Measurements from ENCODE around the gene ADCY3.
"Not testable (repeated sequence)": the region's sequence is repeated elsewhere in the genome, so short reads cannot be mapped to it uniquely, and the experiment has no call there.

Gene ADCY3

GRCh38 chr2:24844023-24844685, 75.9 kb downstream of the ADCY3 start:
- no peak for DNase-seq (ENCODE audit: low read depth)

DNA sequence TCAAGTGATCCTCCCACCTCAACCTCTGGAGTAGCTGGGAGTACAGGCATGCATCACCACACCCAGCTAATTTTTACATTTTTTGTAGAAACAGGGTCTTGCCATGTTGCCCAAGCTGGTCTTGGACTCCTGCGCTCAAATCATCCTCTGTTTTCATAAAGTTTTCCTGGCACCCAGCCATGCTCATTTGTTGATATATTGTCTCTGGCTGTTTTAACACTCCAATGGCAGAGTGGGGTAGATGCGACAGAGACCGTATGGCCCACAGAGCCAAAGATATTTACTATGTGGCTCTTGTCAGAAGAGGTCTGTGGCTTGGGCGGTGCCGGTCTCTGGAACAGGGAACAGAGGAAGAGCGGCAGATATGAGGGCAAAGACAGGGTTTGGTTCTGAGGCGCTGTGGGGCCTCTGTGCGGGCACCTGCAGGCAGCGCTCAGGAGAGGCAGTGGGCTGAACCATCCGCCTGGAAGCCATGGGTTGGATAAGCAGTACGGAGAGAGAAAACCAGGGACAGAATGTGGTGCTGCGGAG, 76.6 kb downstream of the ADCY3 start:
- no peak for DNase-seq (ENCODE audit: low read depth)

DNA sequence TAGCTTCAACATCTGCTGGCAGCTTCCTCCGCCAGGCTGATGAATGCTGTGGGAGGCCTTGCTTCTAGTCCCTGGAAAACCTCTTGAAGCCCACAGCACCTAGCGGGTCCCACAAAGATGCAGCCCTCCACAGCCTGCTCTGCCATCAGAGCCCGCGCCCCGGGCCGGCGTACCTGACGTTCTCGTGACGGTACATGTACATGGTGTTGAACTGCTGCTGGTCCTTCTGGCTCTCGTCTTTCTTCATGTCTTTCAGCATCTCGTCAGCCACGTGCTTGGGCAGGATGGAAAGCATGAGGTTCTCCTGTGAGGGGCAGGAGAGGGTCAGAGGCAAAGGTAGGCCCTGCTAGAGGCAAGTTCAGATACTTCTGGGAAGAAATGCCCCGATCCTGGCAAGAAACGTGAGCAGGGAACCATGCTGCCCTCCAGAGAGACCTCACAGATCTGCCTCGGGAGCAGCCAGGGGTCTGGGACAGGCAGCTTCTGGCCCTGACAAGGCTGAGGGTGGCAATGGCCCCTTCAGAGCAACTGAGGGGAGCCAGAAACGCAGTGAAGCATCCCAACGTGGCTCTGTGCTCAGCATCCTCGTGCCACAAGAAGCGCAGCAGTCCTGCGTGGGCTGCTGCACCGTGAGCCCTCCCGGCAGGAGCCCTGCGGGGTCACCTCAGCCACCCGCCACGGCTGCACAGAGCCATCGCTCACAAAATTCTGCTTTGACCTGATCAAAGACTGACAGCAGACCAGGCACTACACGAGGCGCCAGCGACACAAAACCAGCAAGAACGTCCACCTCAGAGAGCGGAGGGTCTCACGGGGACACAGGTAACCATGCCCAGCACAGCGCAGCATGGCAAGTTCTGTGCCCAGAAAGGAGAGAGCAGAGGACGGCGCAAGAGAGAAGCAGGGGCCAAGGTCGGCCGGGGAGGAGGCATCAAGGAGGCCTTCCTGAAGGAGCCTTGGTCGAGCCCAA, 77.7 kb downstream of the ADCY3 start:
- DNase-seq (ENCODE audit: low read depth): no peak

DNA sequence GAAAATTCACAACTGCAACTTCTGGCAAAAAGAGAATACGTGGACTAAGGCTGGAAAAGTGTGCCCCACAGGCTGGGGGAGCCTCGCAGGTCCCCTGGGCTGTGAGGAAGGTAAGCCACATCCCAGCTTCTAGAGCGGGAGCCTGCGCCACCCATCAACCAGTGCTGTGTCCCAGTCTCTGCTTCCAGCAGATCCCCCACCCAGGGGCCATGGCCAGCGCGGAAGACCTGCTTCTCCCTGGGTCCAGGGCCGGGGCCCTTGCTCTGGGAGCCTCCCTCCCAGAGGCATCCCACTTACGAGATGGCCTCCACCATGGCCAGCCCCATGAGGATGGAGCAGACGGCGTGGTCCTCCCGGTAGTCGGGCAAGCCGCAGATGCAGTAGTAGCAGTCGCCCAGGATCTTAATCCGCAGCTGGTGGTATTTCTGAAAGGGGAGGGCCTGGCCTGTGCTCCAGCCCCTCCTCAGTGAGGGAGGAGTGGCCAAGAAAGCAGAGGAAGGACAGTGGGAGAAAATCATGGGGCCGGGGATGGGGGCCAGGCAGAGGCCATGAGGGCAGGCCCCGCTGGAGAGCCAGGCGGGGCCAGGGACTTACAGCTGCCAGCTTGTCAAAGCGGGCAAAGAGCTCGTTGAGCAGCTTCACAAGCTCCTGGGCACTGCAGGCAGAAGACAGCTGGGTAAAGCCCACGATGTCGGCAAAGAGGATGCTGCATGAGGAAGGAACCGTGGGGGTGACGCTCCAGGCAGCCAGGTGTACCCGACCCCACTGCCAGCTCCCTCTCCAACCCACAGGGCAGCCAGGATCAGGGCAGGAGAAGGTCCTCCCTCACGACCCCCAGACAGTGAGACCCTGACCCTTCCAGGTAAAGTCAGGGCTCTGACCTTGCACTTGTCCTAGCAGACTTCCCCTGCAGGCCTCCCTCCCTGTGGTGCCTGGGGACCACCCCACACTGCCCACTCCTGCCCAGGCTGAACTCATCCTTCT, 78.8 kb downstream of the ADCY3 start:
- DNase-seq (ENCODE audit: low read depth): no peak

GRCh38 chr2:24840164-24840869, 79.7 kb downstream of the ADCY3 start:
- no peak for DNase-seq (ENCODE audit: low read depth)

DNA sequence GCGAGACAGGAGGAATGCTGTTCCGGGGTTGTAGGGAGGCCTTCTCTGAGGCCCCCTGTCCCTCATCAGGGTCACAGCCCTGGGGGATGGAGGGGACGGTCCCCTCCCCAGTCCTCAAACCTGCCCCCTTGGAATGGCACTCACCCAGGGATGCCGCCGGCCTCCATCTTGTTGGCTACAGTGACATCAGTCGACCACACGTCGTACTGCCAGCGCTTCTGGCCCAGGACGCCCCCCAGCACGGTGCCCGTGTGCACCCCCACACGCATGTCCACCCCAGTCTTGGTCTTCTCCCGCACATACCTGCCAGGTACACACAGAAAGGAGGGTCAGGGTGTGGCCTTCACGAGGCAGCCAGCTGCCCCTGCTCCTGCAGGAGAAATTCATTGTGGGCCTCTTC, 80.3 kb downstream of the ADCY3 start:
- DNase-seq (ENCODE audit: low read depth): no peak

GRCh38 chr2:24838541-24838940, 81.5 kb downstream of the ADCY3 start:
- no peak for DNase-seq (ENCODE audit: low read depth)

GRCh38 chr2:24837996-24838513, 82.0 kb downstream of the ADCY3 start:
- no peak for DNase-seq (ENCODE audit: low read depth)

DNA sequence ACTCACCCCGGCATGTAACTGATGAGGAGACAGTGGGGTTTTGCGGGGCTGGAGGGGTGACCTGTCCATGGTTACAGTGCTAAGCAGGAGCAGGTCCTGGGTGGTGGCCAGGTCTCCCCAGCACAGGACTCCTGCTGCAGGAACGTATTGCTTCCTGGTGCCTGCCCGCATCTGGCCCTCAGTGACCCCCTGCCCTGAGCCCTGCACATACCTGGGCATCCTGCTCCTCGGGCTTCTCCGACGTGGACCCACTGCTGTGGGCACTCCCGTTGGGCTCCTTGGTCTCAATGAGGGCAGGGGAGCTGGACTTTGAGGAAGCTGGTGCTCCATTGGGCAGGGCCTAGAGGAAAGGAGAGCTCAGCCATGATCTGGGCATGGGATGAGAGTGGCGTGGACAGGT, 83.3 kb downstream of the ADCY3 start:
- no peak for DNase-seq (ENCODE audit: low read depth)

DNA sequence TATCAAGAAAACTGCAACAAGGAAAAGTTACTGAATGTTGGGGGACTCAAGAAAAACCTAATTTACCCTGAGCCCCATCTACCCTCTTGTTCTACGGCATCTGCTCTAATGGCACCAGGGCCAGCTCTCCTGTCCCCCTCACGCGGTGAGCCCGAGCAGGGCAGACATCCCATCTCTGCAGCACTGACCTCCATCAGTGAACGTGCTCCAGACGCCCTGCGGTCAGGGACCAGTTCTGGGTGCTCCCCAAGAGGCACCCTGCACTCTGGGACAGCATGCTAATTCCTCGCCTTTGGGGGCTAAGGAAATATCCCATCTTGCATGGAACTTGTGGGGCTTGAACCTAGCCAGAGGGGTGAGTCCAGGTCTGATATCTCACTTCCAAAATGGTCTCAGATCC, 83.8 kb downstream of the ADCY3 start:
- no peak for DNase-seq (ENCODE audit: low read depth)

DNA sequence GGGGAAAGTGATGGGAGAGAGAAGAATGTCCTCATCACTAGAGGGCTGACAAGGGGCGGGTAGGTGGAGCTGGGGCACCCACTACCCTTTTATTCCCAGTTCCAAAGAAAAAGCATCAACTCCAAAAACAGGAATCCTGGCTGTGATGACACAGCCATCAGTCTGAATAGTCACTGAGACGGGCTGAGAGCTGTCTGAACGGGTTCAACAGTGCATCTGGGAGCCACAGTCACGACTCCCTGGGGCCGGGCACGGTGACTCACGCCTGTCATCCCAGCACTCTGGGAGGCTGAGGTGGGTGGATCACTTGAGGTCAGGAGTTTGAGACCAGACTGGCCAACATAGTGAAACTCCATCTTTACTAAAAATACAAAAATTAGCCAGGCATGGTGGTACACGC, 84.6 kb downstream of the ADCY3 start:
- DNase-seq (ENCODE audit: low read depth): not testable (repeated sequence)

GRCh38 chr2:24834733-24835395, 85.2 kb downstream of the ADCY3 start:
- no peak for DNase-seq (ENCODE audit: low read depth)

DNA sequence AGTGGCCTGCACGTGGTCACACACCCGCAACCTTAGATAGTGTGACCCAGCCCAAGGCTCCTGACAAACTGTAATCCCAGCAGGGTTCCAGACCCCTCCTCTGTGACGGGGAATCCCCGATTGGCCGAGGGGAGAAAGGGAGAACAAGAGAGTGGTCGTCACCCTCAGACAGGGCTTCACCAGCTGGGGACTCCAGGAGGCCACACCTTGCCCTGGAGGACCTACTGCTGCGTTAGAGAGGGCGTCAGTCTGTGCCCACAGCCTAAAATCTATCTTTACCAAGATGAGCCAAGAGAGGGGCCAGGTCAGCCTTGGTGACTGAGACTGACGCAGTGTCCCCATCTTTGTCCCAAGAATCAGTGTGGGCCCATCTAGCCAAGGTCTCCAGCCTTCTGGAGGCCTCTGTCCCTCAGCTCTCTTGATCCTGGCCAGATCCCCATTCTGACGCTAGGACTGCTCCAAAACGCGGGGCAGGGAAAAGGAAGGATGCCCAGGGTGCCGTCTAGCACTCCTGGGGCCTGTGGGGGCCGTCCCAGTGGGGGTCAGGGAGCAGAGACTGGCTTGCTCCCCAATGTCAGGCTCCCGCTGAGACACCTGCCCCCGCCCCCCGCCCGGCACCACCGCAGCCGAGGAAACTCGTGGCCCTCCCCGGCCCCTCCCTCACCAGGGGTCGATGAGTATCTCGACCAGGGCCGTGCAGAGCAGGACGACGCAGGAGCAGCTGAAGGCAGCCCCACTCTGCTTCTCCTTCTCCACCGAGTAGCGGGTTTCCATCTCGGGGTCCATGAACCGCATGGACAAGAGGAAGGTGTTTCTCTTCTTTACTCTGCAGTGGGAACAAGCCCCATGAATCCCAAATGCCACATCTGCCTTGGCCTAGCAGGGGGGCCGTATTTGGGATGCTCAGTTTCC, 86.0 kb downstream of the ADCY3 start:
- DNase-seq (ENCODE audit: low read depth): no peak

DNA sequence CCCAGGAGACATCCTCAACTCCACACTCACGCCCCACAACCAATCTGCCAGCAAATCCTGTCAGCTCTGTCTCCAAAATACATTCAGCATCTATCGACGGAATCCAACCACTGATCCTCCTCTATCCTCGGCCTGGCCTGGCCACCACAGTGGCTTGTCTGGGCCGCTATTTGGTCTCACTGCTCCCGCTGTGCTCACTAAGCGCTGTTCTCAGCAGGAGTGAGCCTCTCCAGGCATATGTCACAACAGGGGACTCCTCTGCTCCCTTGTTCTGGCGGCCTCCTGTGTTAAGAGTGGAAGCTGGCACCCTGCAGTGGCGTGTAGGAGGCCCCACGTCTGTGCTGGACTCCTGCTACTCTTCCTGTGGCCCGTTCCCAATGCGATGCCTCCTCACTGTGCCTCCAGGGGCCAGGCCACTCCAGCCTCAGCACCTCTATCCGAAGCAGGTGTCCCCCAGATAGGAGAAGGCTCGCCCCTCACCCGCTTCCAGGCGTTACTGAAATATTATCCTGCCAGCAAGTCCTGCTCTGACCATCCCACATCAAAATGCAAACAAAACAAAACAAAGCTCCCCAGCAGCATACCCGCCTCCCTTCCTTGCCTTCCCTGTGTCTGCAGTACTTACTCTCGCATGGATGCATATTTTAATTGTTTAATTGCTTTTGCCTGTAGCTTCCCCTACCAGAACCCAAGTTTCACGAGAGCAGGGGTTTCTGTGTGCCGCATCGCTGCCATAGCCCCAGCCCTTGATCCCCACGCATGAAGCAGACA, 86.9 kb downstream of the ADCY3 start:
- no peak for DNase-seq (ENCODE audit: low read depth)

DNA sequence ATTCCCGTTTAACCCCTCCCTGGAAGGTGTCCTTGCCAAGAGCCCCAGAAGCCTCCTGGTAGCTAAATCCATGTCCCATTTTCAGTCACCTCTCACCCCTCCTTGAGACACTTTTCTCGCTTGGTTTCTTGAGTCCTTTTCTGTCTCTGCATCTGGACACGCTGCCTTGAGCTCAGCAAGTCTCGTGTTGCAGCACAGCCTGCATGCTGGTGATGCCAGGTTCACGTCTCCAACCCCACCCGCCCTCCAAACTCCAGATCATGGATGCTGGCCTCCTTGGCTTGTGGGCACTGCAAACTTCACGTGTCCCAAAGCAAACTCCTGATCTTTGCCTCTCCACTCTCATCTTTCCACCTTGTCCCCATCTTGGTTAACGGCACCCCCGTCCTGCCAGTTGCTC, 87.5 kb downstream of the ADCY3 start:
- no peak for DNase-seq (ENCODE audit: low read depth)

GRCh38 chr2:24832073-24832461, 88.0 kb downstream of the ADCY3 start:
- no peak for DNase-seq (ENCODE audit: low read depth)

DNA sequence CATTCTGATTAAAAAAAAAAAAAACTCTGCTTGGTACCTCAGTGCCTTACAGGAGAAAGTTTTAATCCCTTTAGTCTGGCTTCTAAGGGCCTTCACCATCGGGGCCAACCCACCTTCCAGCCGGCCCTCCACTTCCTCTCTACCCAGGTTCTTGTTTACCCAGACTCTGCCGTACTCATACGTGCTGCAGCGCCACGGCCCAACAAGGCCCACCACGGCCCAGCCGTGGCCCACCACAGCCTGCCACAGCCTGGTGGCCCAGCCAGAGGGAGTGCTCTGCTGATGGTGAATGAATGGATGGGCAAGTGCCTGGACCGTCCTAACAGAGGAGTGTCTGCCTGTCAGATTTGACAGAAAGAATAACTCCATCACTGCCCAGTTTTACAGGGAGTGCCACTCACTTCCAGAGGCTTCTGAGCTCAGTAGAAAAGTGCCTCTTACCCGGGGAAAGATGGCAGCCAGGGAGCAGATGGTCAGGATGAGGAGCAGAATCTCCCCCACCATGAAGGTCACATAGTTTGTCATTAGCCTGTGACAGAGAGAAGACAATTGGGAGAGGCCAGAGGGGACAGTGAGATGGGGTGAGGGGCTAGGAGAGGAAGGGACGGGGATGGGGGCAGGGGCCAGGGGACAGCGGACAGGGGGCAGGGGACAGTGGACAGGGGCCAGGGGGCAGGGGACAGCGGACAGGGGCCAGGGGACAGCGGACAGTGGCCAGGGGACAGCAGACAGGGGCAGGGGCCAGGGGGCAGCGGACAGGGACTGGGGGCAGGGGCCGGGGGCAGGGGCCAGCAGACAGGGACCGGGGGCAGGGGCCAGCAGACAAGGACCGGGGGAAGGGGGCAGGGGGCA, 88.6 kb downstream of the ADCY3 start:
- DNase-seq (ENCODE audit: low read depth): no peak

DNA sequence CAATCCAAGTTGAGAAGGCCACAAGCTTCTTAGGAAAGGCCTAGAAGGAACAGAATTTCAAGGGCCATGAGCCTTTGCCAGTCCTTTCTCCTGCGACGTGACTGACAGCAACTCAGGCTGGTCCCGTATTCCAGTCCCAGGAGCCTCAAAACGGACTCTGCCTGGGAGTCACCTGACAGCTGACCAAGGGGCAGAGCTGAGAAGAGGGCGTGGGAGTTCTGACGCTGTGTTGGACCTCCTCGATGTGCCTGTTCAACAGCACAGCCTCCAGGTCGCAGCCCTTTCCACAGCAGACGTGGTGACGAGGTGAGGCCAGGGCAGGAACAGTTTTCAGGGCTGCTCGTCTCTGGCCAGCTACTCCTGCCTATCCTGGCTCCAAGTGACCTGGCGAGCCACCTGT, 89.3 kb downstream of the ADCY3 start:
- no peak for DNase-seq (ENCODE audit: low read depth)
